Stimulated activated CD4-positive, alpha-beta T cell treated with anti-CD3 and anti-CD28 coated beads, Interleukin-1b, Interleukin-23, amount 100 ng/mL, for 1 hour (primary cell): Measurements from ENCODE around the gene VSIG10L2.

Source experiments
- DNase-seq, 2 donors: peaks; one replicate each; pipeline ENCODE4 v3.0.0-alpha.2; 2020; ENCODE audit warnings: low read depth in 2 of 2

VSIG10L2 gene

GRCh38 chr11:125947419-125948277, 1.8 kb downstream of the VSIG10L2 start:
- no peak for DNase-seq

- DNase-seq: no peak
These were observed 2.6 kb downstream of the VSIG10L2 start for GRCh38 chr11:125948278-125949051.

DNA sequence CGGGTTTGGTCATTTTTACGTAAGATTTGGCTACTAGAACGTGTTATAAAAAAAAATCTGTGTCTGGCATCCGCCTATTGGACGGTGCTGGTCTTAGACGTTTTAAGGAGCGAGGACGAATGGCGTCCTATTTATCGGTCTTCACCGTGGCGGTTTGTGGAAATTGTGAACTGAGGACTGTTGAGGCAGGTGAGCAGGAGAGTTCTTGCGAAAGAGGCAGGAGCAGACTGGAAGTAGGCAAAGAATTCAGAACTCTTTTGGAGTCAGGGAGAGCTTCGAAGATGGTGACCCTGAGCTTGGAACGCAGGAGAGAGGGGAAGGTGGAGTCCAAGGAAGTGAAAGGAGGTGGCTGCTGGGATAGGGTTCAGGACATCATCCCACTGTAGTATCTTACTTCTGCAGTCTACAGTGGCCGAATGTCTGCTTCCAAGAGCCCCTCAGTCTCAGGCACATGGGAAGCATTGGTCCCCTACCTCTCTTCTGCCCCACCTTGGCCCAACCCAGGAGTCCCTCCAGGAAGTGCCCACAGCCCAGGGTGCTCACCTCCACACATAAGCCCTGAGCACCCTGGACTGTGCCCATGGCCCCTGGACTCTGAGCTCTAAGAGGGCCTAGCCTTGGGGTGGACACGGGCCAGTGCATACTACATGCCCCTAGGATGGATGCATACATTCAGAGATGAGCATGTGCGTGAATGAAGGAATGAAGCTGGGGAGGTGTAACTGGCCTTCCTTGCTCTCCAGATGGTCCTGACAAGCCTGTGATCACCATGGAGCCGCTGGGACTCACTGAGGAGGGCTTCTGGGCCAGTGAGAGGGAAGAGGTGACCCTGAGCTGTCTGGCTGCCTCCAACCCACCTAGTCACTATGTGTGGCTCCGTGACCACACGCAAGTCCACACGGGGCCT, 3.7 kb downstream of the VSIG10L2 start:
- DNase-seq: no peak

DNA sequence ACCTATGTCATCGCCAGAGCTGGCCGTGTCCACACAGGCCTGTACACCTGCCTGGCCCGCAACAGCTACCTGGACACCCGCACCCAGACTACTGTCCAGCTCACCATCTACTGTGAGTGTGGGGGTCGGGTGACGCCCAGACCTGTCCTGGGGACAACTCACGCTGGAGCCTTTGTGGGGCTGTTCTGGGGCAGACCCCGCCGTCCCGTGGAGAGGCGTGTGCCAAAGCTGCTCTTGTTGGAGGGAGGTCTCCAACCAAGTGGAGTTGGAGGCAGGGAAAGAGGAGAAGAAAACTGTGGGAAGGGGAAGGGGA, 4.3 kb downstream of the VSIG10L2 start:
- DNase-seq: no peak

GRCh38 chr11:125950696-125951651, 5.1 kb downstream of the VSIG10L2 start:
- DNase-seq: no peak

DNA sequence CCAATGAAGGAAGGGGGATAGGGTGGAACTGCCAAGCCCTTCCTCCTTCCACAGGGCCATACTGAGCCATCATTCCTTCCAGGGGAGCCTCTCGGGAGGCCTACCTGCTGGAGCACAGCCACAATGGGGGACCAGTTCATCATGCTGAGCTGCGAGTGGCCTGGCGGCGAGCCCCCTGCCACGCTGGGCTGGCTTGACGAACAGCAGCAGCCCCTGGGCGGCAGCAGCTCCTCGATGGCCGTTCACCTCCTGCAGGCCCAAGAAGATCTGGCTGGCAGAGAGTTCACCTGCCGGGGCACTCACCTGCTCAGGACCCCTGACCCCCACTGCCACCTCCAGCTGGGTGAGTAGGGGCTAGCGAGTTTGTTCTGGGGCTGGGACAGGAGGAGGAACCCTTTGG, 5.9 kb downstream of the VSIG10L2 start:
- DNase-seq: no peak

- DNase-seq: no peak
These were observed 6.7 kb downstream of the VSIG10L2 start for GRCh38 chr11:125952559-125952958.

DNA sequence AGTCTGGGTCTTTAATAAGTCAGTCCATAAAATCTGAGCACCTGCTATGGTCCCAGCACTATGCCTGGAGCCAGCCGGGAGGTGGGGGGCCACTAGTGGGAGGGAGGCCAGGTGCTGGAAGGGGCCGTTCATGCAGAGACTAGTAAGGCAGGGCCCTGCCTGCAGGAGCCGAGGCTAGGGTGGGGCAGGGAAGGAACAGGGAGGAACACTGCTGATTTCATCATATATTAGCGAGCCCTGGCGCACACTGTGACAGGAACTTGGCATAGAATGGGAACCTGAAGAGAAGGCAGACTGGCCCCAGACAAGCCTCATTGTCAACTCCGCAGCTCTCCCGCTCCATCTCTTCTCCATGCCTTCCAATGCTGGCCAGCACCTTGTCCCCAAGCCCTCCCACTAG, 7.1 kb downstream of the VSIG10L2 start:
- no peak for DNase-seq

- DNase-seq: no peak
These were observed 7.6 kb downstream of the VSIG10L2 start for GRCh38 chr11:125953401-125953935.

DNA sequence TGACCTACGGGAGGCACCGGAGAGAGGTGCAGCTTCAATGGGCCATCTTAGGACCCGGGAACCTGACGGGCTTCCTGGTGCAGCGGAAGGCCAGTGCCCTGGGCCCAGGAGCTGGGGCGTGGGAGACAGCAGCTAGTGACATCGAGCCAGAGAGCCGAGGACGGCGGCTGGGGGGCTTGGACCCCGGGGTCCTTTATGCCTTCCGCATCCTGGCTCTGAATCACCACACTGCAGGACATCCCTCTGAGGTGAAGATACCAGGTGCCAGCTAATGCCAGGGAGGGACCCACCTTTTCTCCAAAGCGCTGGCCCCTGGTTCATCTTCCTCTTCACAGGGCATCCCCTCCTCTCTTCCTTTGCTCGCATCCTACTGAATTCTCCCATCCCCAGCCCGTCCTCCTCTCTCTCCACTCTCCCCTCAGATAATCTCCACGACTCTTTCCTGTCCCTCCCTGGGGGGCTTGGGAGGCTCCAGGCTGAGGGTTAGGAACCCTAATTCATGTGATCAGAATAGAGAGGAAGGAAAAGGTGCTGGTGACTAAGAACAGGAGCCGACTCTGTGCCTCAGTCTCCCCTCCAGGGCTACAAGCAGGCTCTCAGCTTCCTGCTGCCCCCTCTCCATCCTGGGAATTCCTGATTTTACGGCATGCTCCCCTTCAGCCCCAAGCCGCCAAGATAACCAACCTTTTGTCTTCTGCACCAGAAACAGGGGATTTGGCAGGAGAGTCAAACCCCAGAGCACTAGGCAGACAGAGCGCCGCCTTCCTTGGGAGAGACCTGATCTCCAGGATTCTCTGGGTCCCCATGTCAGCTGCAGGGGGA, 8.5 kb downstream of the VSIG10L2 start:
- DNase-seq: no peak

DNA sequence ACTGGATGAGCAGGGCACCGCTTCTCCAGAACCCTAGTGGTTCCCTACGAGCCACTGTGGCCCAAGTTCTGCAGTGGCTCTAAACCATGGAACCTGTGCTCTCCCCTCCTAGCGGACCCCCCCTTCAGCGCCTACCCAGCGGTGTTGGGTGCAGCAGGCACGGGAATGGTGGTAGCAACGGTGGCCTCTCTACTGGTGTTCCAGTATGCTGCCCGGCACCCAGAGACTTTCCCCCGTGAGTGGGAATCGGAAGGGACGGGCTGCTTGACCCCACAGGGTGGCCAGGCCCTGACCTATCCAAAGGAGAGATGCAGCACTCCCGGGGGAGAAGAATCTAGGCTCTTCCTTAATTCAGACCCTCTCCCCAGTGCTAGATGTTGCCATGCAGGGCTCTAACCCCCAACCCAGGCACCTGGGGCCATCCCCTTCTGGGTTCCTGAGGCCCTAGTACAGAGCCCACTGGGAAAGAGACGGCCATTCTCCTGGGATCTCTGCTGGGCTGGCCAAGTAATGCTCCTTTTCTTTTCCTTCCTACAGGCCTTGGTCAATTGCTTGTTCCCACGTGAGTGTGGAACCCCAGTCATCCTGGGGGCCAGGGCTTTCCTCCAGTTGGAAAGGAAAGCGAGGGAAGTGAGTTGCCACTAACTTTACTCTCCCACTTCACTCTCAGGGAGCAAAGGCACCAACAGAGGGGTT, 9.2 kb downstream of the VSIG10L2 start:
- DNase-seq: no peak

- no peak for DNase-seq
These were observed 10.0 kb downstream of the VSIG10L2 start for GRCh38 chr11:125955856-125956255.

DNA sequence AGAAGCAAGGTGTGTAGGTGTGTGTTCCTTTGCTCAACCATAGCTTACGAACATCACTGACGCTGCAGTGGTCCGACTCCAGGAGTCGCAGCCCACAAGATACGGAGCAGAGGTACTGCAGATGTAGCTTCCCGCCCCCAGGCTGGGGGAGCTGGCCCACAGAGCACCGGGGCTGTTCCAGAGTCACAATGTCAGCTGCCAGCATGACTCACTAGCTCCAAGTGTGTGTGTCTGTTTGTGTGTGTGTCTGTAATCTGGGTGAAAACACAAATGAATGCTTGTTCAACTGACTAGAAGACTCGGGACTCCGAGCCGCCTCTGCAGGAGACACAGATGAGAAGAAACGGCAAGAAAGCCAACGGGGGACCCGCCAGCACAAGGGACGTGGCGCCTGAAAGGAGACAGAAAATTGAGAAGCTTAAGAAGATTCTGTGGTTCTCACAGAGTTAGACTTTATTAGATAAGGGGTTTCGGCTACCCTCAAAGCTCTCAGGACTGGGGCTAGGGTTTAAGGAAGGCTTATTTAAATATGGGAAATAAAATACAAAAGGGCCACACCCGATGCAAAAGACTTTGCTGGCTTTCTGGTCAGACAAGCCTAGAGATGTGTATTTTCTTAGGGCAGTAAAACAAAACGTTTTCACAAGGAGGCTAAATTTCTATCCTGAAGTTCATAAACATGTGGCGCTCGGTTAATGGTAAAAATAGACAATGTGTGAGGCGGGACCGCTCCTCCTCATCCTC, 10.7 kb downstream of the VSIG10L2 start:
- no peak for DNase-seq

DNA sequence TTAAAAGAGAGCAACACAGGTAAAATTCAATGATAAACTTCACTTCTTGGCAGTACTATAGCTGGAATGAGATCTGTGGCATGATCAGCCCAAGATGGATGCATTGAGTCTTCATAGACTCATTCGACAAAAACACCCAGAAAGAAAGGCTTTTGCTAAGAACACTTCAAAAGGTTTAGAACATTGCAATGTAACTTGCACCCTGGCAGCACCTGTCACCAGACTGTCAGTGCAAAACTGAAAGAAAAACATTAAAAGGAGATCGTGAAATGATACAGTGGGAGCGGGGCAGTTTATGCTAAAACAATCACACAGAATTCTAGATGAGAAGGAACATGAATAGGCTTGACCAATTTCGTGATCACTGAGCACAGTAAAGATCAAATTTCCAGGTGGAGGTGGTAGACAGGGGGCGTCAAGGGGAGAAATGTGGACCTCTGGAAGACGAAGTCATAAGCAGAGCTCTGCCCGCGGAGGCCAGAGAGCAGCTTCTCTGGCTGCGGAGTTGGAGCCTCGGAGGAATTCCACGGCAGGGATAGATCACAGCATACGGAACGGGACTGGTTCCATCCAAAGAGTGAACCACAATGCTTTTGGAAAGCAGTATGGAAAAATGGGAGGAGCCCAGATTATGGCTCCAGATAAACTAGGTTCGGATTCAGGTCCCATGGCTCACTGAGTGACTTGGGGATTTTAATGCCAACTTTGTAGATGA, 11.9 kb downstream of the VSIG10L2 start:
- DNase-seq: no peak

- DNase-seq: no peak
These were observed 13.1 kb downstream of the VSIG10L2 start for GRCh38 chr11:125958872-125959400.

- no peak for DNase-seq
These were observed 13.7 kb downstream of the VSIG10L2 start for GRCh38 chr11:125959511-125959910.

DNA sequence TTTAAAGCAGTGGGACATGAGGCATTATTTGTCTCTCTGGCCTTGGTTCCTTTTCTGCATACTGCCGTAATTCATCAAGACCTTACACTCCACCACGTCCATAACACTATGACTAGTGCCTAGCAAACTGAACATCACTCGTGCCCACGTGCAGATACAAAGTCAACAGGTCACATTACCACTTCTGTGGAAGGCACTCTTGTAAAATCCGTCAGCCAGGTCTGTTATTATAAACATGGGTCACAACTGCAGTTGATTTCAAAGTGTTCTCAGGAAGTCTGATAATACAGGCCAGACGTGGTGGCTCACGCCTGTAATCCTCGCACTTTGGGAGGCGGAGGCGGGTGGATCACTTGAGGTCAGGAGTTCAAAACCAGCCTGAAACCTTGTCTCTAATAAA, 14.1 kb downstream of the VSIG10L2 start:
- no peak for DNase-seq

DNA sequence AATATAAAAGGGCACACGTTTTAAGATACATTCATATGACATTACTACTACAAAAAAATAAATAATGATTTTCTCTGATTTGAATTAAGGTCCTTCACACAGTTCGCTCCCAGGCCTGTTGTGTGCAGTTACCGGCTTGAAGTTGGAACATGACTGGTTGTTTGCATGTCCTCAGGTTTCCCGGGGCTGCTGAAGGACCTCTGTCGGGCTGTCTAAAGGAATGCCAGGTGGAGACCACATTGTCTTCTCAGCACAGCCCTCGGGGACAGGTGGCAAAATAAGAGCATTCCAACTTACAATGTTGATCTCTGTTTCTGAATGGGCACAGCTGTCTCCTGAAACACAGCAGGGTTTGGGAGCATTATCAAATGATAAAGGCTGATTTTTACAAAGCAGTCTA, 14.9 kb downstream of the VSIG10L2 start:
- no peak for DNase-seq
